WTC11 (cell line): ENCODE measurements around the gene C1R. TPM values are rescaled to one million over a fixed set of nuclear protein-coding genes. Genes with fewer than 3 reads are reported as not detected.

Experiments used
- ATAC-seq: fragments of 200-7000 bp; cut with Tn5 transposase; 2 replicates; pipeline ENCODE4 v1.10.0; 2021; ENCODE audit warnings: mild to moderate bottlenecking, moderate library complexity
- CTCF ChIA-PET: fragments of 300-600 bp; sonication (Branson Sonifier 250); formaldehyde crosslinking; loops from one replicate; lab custom pipeline; 2021; ENCODE audit warnings: antibody characterized with exemption; lab: Charles Lee
- POLR2A ChIA-PET: fragments of 350-600 bp; sonication (Branson Sonifier 250); formaldehyde crosslinking; loops from one replicate; lab custom pipeline; 2021; ENCODE audit warnings: antibody characterized with exemption; lab: Charles Lee
- DNase-seq: peaks from one replicate; pipeline ENCODE4 v3.0.0; 2021; ENCODE audit warnings: low spot score
- H3K27ac Mint-ChIP-seq: 2 replicates; pipeline ENCODE4 v1.8.0; 2021; ENCODE audit warnings: mixed read lengths
- H3K27me3 Mint-ChIP-seq: 2 replicates; pipeline ENCODE4 v1.8.0; 2021; ENCODE audit warnings: low read depth, mild to moderate bottlenecking, moderate library complexity, mixed read lengths
- H3K36me3 Mint-ChIP-seq: 2 replicates; pipeline ENCODE4 v1.8.0; 2021; ENCODE audit warnings: mixed read lengths
- H3K4me1 Mint-ChIP-seq: 2 replicates; pipeline ENCODE4 v1.8.0; 2022; ENCODE audit warnings: mixed read lengths
- H3K4me3 Mint-ChIP-seq: 2 replicates; pipeline ENCODE4 v1.8.0; 2021; ENCODE audit warnings: mild to moderate bottlenecking, moderate library complexity, mixed read lengths
- H3K9me3 Mint-ChIP-seq: 2 replicates; pipeline ENCODE4 v1.8.0; 2021; ENCODE audit warnings: mixed read lengths
- ATF1 ChIP-seq: sonication (generic); formaldehyde crosslinking; IDR thresholded peaks from 2 replicates; pipeline ENCODE4 v1.8.1; 2023; ENCODE audit warnings: mild to moderate bottlenecking, moderate library complexity, missing genetic modification reagents
- CBFB ChIP-seq: sonication (generic); formaldehyde crosslinking; IDR thresholded peaks from 2 replicates; pipeline ENCODE4 v1.8.1; 2022; ENCODE audit warnings: mild to moderate bottlenecking, low read depth, missing genetic modification reagents
- FOXP1 ChIP-seq: sonication (generic); formaldehyde crosslinking; IDR thresholded peaks from 2 replicates; pipeline ENCODE4 v1.8.0; 2022; ENCODE audit warnings: missing genetic modification reagents, mild to moderate bottlenecking, moderate library complexity, borderline replicate concordance
- GRHL2 ChIP-seq: fragments of 250-450 bp; sonication (Bioruptor Pico); IDR thresholded peaks from 2 replicates; pipeline ENCODE4 v1.8.0; 2022; ENCODE audit warnings: mild to moderate bottlenecking, moderate library complexity; ENCODE audit not compliant: insufficient replicate concordance, severe bottlenecking
- JAZF1 ChIP-seq: fragments of 250-450 bp; sonication (Bioruptor Pico); IDR thresholded peaks from 2 replicates; pipeline ENCODE4 v1.9.0; 2021; ENCODE audit warnings: moderate library complexity, mild to moderate bottlenecking, inconsistent platforms
- KAT7 ChIP-seq: sonication (generic); formaldehyde crosslinking; IDR thresholded peaks from 2 replicates; pipeline ENCODE4 v1.8.1; 2023; ENCODE audit warnings: missing genetic modification reagents, mild to moderate bottlenecking, borderline replicate concordance
- NFATC4 ChIP-seq: fragments of 250-450 bp; sonication (Bioruptor Pico); IDR thresholded peaks from 2 replicates; pipeline ENCODE4 v1.9.0; 2021; ENCODE audit warnings: mild to moderate bottlenecking
- NR1H2 ChIP-seq: sonication (generic); formaldehyde crosslinking; IDR thresholded peaks from 2 replicates; pipeline ENCODE4 v1.9.0; 2021; ENCODE audit warnings: mild to moderate bottlenecking, moderate library complexity, missing genetic modification reagents
- SOX15 ChIP-seq: fragments of 250-450 bp; sonication (Bioruptor Pico); IDR thresholded peaks from 2 replicates; pipeline ENCODE4 v1.9.0; 2021; ENCODE audit warnings: mild to moderate bottlenecking
- ZNF232 ChIP-seq: sonication (generic); formaldehyde crosslinking; IDR thresholded peaks from 2 replicates; pipeline ENCODE4 v1.8.0; 2022; ENCODE audit warnings: mild to moderate bottlenecking, missing genetic modification reagents
- ZNF423 ChIP-seq: fragments of 250-450 bp; sonication (Bioruptor Pico); IDR thresholded peaks from 2 replicates; pipeline ENCODE4 v2.1.2; 2022; ENCODE audit warnings: mild to moderate bottlenecking, moderate library complexity
- total RNA-seq: library from RNA; stranded (reverse); gene quantifications from 3 replicates; pipeline ENCODE4 v1.2.3, GENCODE V29; 2021
- TF ChIP-seq, protein P1 (sequence below): sonication (generic); formaldehyde crosslinking; IDR thresholded peaks from 2 replicates; pipeline ENCODE4 v1.8.0; 2022; ENCODE audit warnings: mild to moderate bottlenecking, missing genetic modification reagents
- TF ChIP-seq, protein P2 (sequence below): sonication (generic); formaldehyde crosslinking; IDR thresholded peaks from 2 replicates; pipeline ENCODE4 v1.8.0; 2022; ENCODE audit warnings: mild to moderate bottlenecking, missing genetic modification reagents
- TF ChIP-seq, protein P3 (sequence below): sonication (generic); formaldehyde crosslinking; IDR thresholded peaks from 2 replicates; pipeline ENCODE4 v1.8.1; 2023; ENCODE audit warnings: mild to moderate bottlenecking, missing genetic modification reagents
- TF ChIP-seq, protein P4 (sequence below): fragments of 250-450 bp; sonication (Bioruptor Pico); IDR thresholded peaks from 2 replicates; pipeline ENCODE4 v1.9.0; 2021; ENCODE audit warnings: mild to moderate bottlenecking
- TF ChIP-seq, protein P5 (sequence below): sonication (generic); formaldehyde crosslinking; IDR thresholded peaks from 2 replicates; pipeline ENCODE4 v1.8.0; 2023; ENCODE audit warnings: mild to moderate bottlenecking, missing genetic modification reagents
- TF ChIP-seq, protein P6 (sequence below): sonication (generic); formaldehyde crosslinking; IDR thresholded peaks from 2 replicates; pipeline ENCODE4 v1.8.1; 2022; ENCODE audit warnings: mild to moderate bottlenecking, moderate library complexity, missing genetic modification reagents
- TF ChIP-seq, protein P7 (sequence below): fragments of 250-450 bp; sonication (Bioruptor Pico); IDR thresholded peaks from 2 replicates; pipeline ENCODE4 v1.9.0; 2021; ENCODE audit warnings: mild to moderate bottlenecking, borderline replicate concordance
- TF ChIP-seq, protein P8 (sequence below): sonication (generic); formaldehyde crosslinking; IDR thresholded peaks from 2 replicates; pipeline ENCODE4 v1.8.0; 2022; ENCODE audit warnings: mild to moderate bottlenecking, missing genetic modification reagents

C1R gene
- total RNA-seq, 1 experiment from 2014 or later = 8.4 TPM

DNA sequence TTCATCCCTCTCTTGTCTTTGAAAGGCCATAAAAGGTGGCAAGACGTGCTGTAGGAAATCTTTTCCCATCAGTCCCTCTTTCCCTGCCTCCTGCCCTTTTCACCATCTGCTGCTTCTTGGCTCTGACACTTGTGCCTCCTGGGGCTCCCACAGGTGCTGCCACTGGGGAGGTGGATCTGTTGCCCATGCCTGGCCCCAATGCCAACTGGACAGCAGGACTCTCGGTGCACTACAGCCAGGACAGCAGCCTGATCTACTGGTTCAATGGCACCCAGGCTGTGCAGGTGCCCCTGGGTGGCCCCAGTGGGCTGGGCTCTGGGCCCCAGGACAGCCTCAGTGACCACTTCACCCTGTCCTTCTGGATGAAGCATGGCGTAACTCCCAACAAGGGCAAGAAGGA, 44.4 kb upstream of the C1R start (continued):
- TF ChIP-seq, protein P1, sequence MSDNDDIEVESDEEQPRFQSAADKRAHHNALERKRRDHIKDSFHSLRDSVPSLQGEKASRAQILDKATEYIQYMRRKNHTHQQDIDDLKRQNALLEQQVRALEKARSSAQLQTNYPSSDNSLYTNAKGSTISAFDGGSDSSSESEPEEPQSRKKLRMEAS (CRISPR knock-in tag) = no peak
- TF ChIP-seq ZNF423 (CRISPR knock-in tag) = no peak
- no peak for TF ChIP-seq KAT7 (CRISPR knock-in tag)
- TF ChIP-seq JAZF1 (CRISPR knock-in tag) = no peak

DNA sequence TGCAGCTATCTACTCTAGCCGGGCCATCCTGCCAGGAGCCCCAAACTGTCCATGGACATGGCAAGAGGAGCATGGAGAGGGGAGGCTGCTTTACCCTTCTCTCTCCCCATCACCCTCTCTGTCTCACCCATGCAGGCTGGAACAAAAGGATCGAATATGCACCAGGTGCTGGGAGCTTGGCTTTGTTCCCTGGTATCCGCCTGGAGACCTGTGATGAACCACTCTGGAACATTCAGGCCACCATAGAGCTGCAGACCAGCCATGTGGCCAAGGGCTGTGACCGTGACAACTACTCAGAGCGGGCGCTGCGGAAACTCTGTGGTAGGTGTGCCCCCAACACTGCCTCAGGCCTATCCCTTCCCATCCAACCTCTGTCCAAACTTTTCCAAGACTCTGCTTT, 43.8 kb upstream of the C1R start:
- Mint-ChIP-seq H3K27me3 (peaks cover 10% of the 10 kb centered on the region), H3K4me1 (peaks cover 14% of the 10 kb centered on the region), H3K4me3 (no peak overlapping the region), H3K27ac (no peak overlapping the region), H3K36me3 (peaks cover 21% of the 10 kb centered on the region), H3K9me3 (no peaks in the 10 kb centered on the region)
- ATAC-seq (no peak), DNase-seq (no peak)
- ChIA-PET POLR2A (no interaction called here), CTCF (interaction anchor here (0.6 kb wide), 1 partner anchor 16 kb away, joined by 3 read pairs; no protein-coding TSS in a partner anchor)
- no peak for TF ChIP-seq ATF1

DNA sequence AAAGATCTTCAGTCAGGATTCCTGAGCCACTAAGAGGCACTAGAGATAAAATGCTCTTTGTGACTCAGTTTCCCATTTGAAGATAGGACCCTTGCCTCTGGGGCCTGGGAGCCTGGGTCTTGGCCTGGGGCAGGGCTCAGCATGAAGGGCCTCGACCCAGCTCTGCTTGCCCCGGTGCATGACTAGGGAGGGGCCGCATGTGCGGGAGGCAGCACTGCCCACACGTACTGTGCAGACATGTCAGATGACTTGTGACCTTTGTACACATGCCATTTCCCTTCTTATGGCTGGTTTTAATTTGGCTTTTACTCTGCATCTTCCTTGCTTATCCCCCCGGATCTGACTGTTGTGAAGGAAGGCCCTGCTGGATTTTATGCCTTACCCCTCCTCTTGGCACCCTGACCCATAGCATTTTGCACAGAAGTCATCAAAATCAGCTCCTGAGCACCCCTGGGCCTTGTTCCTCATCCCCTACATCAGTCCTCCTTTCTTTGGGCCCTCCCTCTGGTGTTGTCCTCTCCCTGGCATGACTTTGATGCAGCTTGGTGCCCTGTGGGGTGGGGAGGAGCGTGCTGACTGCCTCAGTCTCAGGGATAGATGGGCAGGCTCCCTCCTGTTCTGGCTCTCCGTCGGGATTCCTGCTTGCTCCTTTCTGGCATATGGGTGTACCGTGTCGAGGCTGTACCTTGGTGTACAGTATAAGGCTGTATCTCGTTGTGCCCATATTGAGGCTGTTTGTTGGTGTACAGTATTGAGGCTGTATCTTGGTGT, 42.3 kb upstream of the C1R start:
- no peak for ATAC-seq
- Mint-ChIP-seq H3K9me3 (no peaks in the 10 kb centered on the region), H3K4me1 (peaks cover 16% of the 10 kb centered on the region), H3K27me3 (peaks cover 12% of the 10 kb centered on the region), H3K27ac (no peak overlapping the region), H3K36me3 (peaks cover 21% of the 10 kb centered on the region), H3K4me3 (no peak overlapping the region)
- no peak for DNase-seq
- CTCF ChIA-PET = interaction anchor here (0.9 kb wide), 1 partner anchor 8 kb away, joined by 7 read pairs; no protein-coding TSS in a partner anchor
- POLR2A ChIA-PET = no interaction called here
- TF ChIP-seq, protein P2, sequence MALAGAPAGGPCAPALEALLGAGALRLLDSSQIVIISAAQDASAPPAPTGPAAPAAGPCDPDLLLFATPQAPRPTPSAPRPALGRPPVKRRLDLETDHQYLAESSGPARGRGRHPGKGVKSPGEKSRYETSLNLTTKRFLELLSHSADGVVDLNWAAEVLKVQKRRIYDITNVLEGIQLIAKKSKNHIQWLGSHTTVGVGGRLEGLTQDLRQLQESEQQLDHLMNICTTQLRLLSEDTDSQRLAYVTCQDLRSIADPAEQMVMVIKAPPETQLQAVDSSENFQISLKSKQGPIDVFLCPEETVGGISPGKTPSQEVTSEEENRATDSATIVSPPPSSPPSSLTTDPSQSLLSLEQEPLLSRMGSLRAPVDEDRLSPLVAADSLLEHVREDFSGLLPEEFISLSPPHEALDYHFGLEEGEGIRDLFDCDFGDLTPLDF (CRISPR knock-in tag) = no peak
- TF ChIP-seq, protein P3, sequence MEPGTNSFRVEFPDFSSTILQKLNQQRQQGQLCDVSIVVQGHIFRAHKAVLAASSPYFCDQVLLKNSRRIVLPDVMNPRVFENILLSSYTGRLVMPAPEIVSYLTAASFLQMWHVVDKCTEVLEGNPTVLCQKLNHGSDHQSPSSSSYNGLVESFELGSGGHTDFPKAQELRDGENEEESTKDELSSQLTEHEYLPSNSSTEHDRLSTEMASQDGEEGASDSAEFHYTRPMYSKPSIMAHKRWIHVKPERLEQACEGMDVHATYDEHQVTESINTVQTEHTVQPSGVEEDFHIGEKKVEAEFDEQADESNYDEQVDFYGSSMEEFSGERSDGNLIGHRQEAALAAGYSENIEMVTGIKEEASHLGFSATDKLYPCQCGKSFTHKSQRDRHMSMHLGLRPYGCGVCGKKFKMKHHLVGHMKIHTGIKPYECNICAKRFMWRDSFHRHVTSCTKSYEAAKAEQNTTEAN (CRISPR knock-in tag) = no peak
- TF ChIP-seq SOX15 (CRISPR knock-in tag) (no peak), NFATC4 (CRISPR knock-in tag) (no peak), CBFB (CRISPR knock-in tag) (no peak), ATF1 (no peak), FOXP1 (no peak), ZNF232 (no peak), GRHL2 (CRISPR knock-in tag) (no peak), NR1H2 (CRISPR knock-in tag) (no peak)
- TF ChIP-seq, protein P4, sequence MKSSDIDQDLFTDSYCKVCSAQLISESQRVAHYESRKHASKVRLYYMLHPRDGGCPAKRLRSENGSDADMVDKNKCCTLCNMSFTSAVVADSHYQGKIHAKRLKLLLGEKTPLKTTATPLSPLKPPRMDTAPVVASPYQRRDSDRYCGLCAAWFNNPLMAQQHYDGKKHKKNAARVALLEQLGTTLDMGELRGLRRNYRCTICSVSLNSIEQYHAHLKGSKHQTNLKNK (CRISPR knock-in tag) = no peak
- TF ChIP-seq, protein P5, sequence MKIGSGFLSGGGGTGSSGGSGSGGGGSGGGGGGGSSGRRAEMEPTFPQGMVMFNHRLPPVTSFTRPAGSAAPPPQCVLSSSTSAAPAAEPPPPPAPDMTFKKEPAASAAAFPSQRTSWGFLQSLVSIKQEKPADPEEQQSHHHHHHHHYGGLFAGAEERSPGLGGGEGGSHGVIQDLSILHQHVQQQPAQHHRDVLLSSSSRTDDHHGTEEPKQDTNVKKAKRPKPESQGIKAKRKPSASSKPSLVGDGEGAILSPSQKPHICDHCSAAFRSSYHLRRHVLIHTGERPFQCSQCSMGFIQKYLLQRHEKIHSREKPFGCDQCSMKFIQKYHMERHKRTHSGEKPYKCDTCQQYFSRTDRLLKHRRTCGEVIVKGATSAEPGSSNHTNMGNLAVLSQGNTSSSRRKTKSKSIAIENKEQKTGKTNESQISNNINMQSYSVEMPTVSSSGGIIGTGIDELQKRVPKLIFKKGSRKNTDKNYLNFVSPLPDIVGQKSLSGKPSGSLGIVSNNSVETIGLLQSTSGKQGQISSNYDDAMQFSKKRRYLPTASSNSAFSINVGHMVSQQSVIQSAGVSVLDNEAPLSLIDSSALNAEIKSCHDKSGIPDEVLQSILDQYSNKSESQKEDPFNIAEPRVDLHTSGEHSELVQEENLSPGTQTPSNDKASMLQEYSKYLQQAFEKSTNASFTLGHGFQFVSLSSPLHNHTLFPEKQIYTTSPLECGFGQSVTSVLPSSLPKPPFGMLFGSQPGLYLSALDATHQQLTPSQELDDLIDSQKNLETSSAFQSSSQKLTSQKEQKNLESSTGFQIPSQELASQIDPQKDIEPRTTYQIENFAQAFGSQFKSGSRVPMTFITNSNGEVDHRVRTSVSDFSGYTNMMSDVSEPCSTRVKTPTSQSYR (CRISPR knock-in tag) = no peak
- TF ChIP-seq, protein P6, sequence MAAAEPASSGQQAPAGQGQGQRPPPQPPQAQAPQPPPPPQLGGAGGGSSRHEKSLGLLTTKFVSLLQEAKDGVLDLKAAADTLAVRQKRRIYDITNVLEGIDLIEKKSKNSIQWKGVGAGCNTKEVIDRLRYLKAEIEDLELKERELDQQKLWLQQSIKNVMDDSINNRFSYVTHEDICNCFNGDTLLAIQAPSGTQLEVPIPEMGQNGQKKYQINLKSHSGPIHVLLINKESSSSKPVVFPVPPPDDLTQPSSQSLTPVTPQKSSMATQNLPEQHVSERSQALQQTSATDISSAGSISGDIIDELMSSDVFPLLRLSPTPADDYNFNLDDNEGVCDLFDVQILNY (CRISPR knock-in tag) = no peak
- TF ChIP-seq, protein P7, sequence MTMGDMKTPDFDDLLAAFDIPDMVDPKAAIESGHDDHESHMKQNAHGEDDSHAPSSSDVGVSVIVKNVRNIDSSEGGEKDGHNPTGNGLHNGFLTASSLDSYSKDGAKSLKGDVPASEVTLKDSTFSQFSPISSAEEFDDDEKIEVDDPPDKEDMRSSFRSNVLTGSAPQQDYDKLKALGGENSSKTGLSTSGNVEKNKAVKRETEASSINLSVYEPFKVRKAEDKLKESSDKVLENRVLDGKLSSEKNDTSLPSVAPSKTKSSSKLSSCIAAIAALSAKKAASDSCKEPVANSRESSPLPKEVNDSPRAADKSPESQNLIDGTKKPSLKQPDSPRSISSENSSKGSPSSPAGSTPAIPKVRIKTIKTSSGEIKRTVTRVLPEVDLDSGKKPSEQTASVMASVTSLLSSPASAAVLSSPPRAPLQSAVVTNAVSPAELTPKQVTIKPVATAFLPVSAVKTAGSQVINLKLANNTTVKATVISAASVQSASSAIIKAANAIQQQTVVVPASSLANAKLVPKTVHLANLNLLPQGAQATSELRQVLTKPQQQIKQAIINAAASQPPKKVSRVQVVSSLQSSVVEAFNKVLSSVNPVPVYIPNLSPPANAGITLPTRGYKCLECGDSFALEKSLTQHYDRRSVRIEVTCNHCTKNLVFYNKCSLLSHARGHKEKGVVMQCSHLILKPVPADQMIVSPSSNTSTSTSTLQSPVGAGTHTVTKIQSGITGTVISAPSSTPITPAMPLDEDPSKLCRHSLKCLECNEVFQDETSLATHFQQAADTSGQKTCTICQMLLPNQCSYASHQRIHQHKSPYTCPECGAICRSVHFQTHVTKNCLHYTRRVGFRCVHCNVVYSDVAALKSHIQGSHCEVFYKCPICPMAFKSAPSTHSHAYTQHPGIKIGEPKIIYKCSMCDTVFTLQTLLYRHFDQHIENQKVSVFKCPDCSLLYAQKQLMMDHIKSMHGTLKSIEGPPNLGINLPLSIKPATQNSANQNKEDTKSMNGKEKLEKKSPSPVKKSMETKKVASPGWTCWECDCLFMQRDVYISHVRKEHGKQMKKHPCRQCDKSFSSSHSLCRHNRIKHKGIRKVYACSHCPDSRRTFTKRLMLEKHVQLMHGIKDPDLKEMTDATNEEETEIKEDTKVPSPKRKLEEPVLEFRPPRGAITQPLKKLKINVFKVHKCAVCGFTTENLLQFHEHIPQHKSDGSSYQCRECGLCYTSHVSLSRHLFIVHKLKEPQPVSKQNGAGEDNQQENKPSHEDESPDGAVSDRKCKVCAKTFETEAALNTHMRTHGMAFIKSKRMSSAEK (CRISPR knock-in tag) = no peak
- TF ChIP-seq, protein P8, sequence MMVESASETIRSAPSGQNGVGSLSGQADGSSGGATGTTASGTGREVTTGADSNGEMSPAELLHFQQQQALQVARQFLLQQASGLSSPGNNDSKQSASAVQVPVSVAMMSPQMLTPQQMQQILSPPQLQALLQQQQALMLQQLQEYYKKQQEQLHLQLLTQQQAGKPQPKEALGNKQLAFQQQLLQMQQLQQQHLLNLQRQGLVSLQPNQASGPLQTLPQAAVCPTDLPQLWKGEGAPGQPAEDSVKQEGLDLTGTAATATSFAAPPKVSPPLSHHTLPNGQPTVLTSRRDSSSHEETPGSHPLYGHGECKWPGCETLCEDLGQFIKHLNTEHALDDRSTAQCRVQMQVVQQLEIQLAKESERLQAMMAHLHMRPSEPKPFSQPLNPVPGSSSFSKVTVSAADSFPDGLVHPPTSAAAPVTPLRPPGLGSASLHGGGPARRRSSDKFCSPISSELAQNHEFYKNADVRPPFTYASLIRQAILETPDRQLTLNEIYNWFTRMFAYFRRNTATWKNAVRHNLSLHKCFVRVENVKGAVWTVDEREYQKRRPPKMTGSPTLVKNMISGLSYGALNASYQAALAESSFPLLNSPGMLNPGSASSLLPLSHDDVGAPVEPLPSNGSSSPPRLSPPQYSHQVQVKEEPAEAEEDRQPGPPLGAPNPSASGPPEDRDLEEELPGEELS = no peak
